Thyroid gland (tissue), 4 donors: ENCODE data around the gene ITGB2.

Source experiments
- CTCF ChIP-seq, 6 experiments: fragments of 200-600 bp in 3 of 6; fragments of 450-650 bp in 3 of 6; sonication (generic) in 3 of 6; IDR thresholded peaks; one replicate each; pipeline ENCODE4 v1.5.1; 2016 to 2019; ENCODE audit warnings: antibody characterized with exemption in 6 of 6, mild to moderate bottlenecking in 2 of 6, inconsistent platforms in 1 of 6, moderate library complexity in 1 of 6
- POLR2A ChIP-seq, 2 donors: fragments of 450-650 bp; IDR thresholded peaks; one replicate each; pipeline ENCODE4 v1.6.1; 2017; ENCODE audit warnings: antibody characterized with exemption in 2 of 2, mild to moderate bottlenecking in 2 of 2, moderate library complexity in 1 of 2

GRCh38 chr21:44867999-44868700, 52.5 kb downstream of the ITGB2 start:
- TF ChIP-seq CTCF (IDR thresholded peaks at IDR 0.05) (no peak), POLR2A (IDR thresholded peaks at IDR 0.05) (no peak)
